Neural progenitor cell (in vitro differentiated cells): Measurements from ENCODE around the gene AUTS2. TPM values are rescaled to one million over a fixed set of nuclear protein-coding genes. Genes with fewer than 3 reads are reported as not detected.

Source experiments
- DNase-seq: peaks from one replicate; pipeline ENCODE4 v3.0.0-alpha.2; 2016; ENCODE audit warnings: low spot score
- H2AFZ ChIP-seq: fragments of 200-600 bp; sonication (generic); replicated peaks from 2 replicates; pipeline ENCODE4 v1.6.1; 2016; ENCODE audit warnings: antibody characterized with exemption
- H3F3A ChIP-seq: fragments of 200-600 bp; sonication (generic); 2 replicates; pipeline ENCODE4 v1.6.1; 2016; ENCODE audit warnings: antibody characterized with exemption, low read depth
- H3K27ac ChIP-seq: fragments of 200-600 bp; sonication (generic); 2 replicates; pipeline ENCODE4 v1.5.1; 2016; ENCODE audit warnings: mild to moderate bottlenecking
- H3K27me3 ChIP-seq: fragments of 200-600 bp; sonication (generic); 2 replicates; pipeline ENCODE4 v1.6.1; 2016; ENCODE audit warnings: mild to moderate bottlenecking, moderate library complexity
- H3K36me3 ChIP-seq: fragments of 200-600 bp; sonication (generic); 2 replicates; pipeline ENCODE4 v1.5.1; 2016
- H3K4me1 ChIP-seq: fragments of 200-600 bp; sonication (generic); 2 replicates; pipeline ENCODE4 v1.6.1; 2016; ENCODE audit warnings: mixed run types
- H3K4me2 ChIP-seq: fragments of 200-600 bp; sonication (generic); 2 replicates; pipeline ENCODE4 v1.6.1; 2016
- H3K4me3 ChIP-seq: fragments of 200-600 bp; sonication (generic); 2 replicates; pipeline ENCODE4 v1.5.1; 2016
- H3K79me2 ChIP-seq: fragments of 200-600 bp; sonication (generic); 2 replicates; pipeline ENCODE4 v1.6.1; 2016; ENCODE audit warnings: low read depth
- H3K9ac ChIP-seq: fragments of 200-600 bp; sonication (generic); 2 replicates; pipeline ENCODE4 v1.6.1; 2016
- H3K9me3 ChIP-seq: fragments of 200-600 bp; sonication (generic); 2 replicates; pipeline ENCODE4 v1.5.1; 2016; ENCODE audit warnings: low read depth
- H4K20me1 ChIP-seq: fragments of 200-600 bp; sonication (generic); 2 replicates; pipeline ENCODE4 v1.6.1; 2016; ENCODE audit warnings: low read depth
- H3K27ac Mint-ChIP-seq: 3 replicates; pipeline ENCODE4 v1.8.0; 2021; ENCODE audit warnings: mixed read lengths
- H3K27me3 Mint-ChIP-seq: 2 replicates; pipeline ENCODE4 v1.8.0; 2022; ENCODE audit warnings: low read depth, mild to moderate bottlenecking, inconsistent platforms, moderate library complexity, mixed read lengths; ENCODE audit not compliant: insufficient read depth
- H3K36me3 Mint-ChIP-seq: 3 replicates; pipeline ENCODE4 v1.8.0; 2021; ENCODE audit warnings: mixed read lengths
- H3K4me1 Mint-ChIP-seq: 3 replicates; pipeline ENCODE4 v1.8.0; 2021; ENCODE audit warnings: mixed read lengths
- H3K4me3 Mint-ChIP-seq: 3 replicates; pipeline ENCODE4 v1.8.0; 2021; ENCODE audit warnings: mild to moderate bottlenecking, moderate library complexity, mixed read lengths
- H3K9me3 Mint-ChIP-seq: 3 replicates; pipeline ENCODE4 v1.8.0; 2020; ENCODE audit warnings: mixed read lengths
- EZH2 ChIP-seq: fragments of 200-600 bp; sonication (generic); IDR thresholded peaks from 2 replicates; pipeline ENCODE4 v1.6.1; 2017; ENCODE audit warnings: antibody characterized with exemption, mild to moderate bottlenecking, moderate library complexity
- EZH2phosphoT487 ChIP-seq: fragments of 200-600 bp; sonication (generic); IDR thresholded peaks from 2 replicates; pipeline ENCODE4 v1.6.1; 2017; ENCODE audit warnings: antibody characterized with exemption
- total RNA-seq: library from RNA; depleted of rRNA; stranded (reverse); fragments of >200 nt; gene quantifications from 2 replicates; pipeline ENCODE4 v1.2.3, GENCODE V29; 2015; ENCODE audit warnings: low replicate concordance
- TF ChIP-seq, protein P1 (sequence below): fragments of 200-600 bp; sonication (generic); IDR thresholded peaks from 2 replicates; pipeline ENCODE4 v1.5.1; 2017; ENCODE audit warnings: antibody characterized with exemption, mild to moderate bottlenecking

Gene AUTS2
- total RNA-seq, 1 donor from 2014 or later: 50.0 TPM

DNA sequence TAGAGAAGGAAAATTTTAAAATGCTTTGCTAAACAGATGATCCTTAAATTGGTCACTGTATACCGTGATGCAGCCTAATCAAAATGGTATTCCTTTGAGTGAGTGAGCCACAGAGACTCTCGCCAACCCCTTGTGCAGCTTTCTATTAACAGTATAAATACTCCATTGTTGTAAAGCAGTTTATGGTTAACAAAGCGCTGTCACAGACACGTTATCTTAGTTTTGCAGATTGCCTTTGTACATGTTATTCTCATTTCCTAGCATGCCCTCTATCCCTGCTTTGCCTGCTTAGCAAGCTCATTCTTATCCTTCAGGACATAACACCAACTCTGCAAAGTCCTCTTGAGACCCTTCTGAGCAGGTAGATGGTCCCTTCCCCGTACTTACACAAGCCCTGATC is 694.4 kb downstream of the AUTS2 start:
- TF ChIP-seq EZH2phosphoT487: no peak
- TF ChIP-seq, protein P1, sequence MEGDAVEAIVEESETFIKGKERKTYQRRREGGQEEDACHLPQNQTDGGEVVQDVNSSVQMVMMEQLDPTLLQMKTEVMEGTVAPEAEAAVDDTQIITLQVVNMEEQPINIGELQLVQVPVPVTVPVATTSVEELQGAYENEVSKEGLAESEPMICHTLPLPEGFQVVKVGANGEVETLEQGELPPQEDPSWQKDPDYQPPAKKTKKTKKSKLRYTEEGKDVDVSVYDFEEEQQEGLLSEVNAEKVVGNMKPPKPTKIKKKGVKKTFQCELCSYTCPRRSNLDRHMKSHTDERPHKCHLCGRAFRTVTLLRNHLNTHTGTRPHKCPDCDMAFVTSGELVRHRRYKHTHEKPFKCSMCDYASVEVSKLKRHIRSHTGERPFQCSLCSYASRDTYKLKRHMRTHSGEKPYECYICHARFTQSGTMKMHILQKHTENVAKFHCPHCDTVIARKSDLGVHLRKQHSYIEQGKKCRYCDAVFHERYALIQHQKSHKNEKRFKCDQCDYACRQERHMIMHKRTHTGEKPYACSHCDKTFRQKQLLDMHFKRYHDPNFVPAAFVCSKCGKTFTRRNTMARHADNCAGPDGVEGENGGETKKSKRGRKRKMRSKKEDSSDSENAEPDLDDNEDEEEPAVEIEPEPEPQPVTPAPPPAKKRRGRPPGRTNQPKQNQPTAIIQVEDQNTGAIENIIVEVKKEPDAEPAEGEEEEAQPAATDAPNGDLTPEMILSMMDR: no peak
- TF ChIP-seq EZH2: no peak
- H3K4me1 Mint-ChIP-seq: no peaks in the 10 kb centered on the region
- no peak overlapping the region for H3K4me2 ChIP-seq

GRCh38 chr7:70294211-70294911 is 696.1 kb downstream of the AUTS2 start:
- no peak overlapping the region for H3K4me3 Mint-ChIP-seq
- H3K27ac Mint-ChIP-seq: no peak overlapping the region
- H3K4me3 ChIP-seq: no peak overlapping the region
- no peak for DNase-seq
- H3K4me2 ChIP-seq: no peak overlapping the region
- H3K36me3 Mint-ChIP-seq: no peaks in the 10 kb centered on the region
- H3K79me2 ChIP-seq: no peaks in the 10 kb centered on the region
- TF ChIP-seq, protein P1: no peak
- TF ChIP-seq EZH2 (no peak), EZH2phosphoT487 (no peak)
- H3K36me3 ChIP-seq: no peaks in the 10 kb centered on the region
- no peaks in the 10 kb centered on the region for H4K20me1 ChIP-seq
- no peaks in the 10 kb centered on the region for H3K27me3 ChIP-seq
- no peaks in the 10 kb centered on the region for H3K27me3 Mint-ChIP-seq
- no peaks in the 10 kb centered on the region for H3K4me1 ChIP-seq
- no peaks in the 10 kb centered on the region for H3F3A ChIP-seq
- H3K9me3 Mint-ChIP-seq: no peaks in the 10 kb centered on the region
- no peak overlapping the region for H3K9ac ChIP-seq
- H2AFZ ChIP-seq: no peak overlapping the region
- H3K27ac ChIP-seq: no peak overlapping the region
- no peaks in the 10 kb centered on the region for H3K9me3 ChIP-seq
- H3K4me1 Mint-ChIP-seq: no peaks in the 10 kb centered on the region

More for the DNA sequence above, 694.4 kb downstream of the AUTS2 start:
- Histone ChIP-seq H3K4me3 (no peak overlapping the region), H3K27ac (no peak overlapping the region), H3K79me2 (no peaks in the 10 kb centered on the region), H3K9me3 (no peaks in the 10 kb centered on the region), H3K4me1 (no peaks in the 10 kb centered on the region), H3K9ac (no peak overlapping the region), H2AFZ (no peak overlapping the region), H3K36me3 (no peaks in the 10 kb centered on the region), H4K20me1 (no peaks in the 10 kb centered on the region), H3F3A (no peaks in the 10 kb centered on the region), H3K27me3 (no peaks in the 10 kb centered on the region)
- H3K27ac Mint-ChIP-seq: no peak overlapping the region
- H3K9me3 Mint-ChIP-seq: no peaks in the 10 kb centered on the region
- no peaks in the 10 kb centered on the region for H3K27me3 Mint-ChIP-seq
- H3K4me3 Mint-ChIP-seq: no peak overlapping the region
- no peak for DNase-seq
- H3K36me3 Mint-ChIP-seq: no peaks in the 10 kb centered on the region

- H3K4me2 ChIP-seq: no peak overlapping the region
- H3K27me3 ChIP-seq: no peaks in the 10 kb centered on the region
- no peak overlapping the region for H3K4me3 ChIP-seq
- no peak overlapping the region for H3K27ac Mint-ChIP-seq
- DNase-seq: no peak
- no peaks in the 10 kb centered on the region for H3K27me3 Mint-ChIP-seq
- H3K4me3 Mint-ChIP-seq: no peak overlapping the region
- H3K9me3 Mint-ChIP-seq: no peaks in the 10 kb centered on the region
- H3K9ac ChIP-seq: no peak overlapping the region
- no peaks in the 10 kb centered on the region for H3K4me1 Mint-ChIP-seq
- H3K79me2 ChIP-seq: no peaks in the 10 kb centered on the region
- no peaks in the 10 kb centered on the region for H3K4me1 ChIP-seq
- no peak for TF ChIP-seq EZH2phosphoT487
- TF ChIP-seq, protein P1: no peak
- no peak for TF ChIP-seq EZH2
- H2AFZ ChIP-seq: no peak overlapping the region
- no peak overlapping the region for H3K27ac ChIP-seq
- H3F3A ChIP-seq: no peaks in the 10 kb centered on the region
- no peaks in the 10 kb centered on the region for H4K20me1 ChIP-seq
- H3K36me3 Mint-ChIP-seq: no peaks in the 10 kb centered on the region
- H3K9me3 ChIP-seq: no peaks in the 10 kb centered on the region
- H3K36me3 ChIP-seq: no peaks in the 10 kb centered on the region
These were observed 700.7 kb downstream of the AUTS2 start for GRCh38 chr7:70298780-70299471.
